GM20431 (cell line): ENCODE results near the gene BPI.
"Not testable (repeated sequence)": the region's sequence is repeated elsewhere in the genome, so short reads cannot be mapped to it uniquely, and the experiment has no call there.

Experiments
- in situ Hi-C: fragments of 300-500 bp; cut with MseI, MboI; formaldehyde crosslinking; loops from one replicate; pipeline ENCODE4 v1.15.0; 2020; ENCODE audit warnings: low sequenced_read_pairs; ENCODE audit not compliant: unreplicated experiment

Gene BPI

DNA sequence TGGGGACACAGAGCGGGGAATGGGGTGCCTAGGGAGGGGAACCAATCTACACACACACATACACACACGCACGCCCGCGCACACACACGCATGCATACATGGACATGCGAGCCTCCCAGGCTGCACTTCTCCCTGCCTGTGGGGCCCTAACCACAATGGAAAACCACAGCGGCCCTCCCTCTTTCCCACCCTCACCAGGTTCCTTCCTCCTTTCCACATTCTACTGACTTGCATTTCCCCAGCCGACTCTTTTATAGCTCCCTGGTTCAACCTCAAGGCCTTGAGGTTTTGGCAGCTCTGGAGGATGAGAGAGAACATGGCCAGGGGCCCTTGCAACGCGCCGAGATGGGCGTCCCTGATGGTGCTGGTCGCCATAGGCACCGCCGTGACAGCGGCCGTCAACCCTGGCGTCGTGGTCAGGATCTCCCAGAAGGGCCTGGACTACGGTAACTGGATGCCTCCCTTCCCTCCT is at the start of gene BPI:
TSS of gene BPI (plus strand) at position 249 of the 472 bp plus-strand sequence. CDS start at position 317, 68 bp downstream.
- in situ Hi-C loops, result no loop called here

DNA sequence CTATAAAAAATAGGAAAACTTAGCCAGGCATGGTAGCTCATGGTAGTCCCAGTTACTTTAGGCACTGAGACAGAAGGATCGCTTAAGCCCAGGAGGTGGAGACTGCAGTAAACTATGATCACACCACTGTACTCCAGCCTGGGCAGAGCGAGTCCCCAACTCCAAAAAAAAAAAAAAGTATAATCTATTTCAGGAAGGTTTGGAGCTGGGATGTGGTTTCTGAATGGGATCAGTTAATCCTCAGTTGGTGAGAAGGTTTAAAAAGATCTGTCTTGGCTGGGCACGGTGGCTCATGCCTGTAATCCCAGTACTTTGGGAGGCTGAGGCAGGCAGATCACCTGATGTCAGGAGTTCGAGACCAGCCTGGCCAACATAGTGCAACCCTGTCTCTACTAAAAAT is 49.3 kb upstream of the BPI start:
- in situ Hi-C loops, result not testable (repeated sequence)

DNA sequence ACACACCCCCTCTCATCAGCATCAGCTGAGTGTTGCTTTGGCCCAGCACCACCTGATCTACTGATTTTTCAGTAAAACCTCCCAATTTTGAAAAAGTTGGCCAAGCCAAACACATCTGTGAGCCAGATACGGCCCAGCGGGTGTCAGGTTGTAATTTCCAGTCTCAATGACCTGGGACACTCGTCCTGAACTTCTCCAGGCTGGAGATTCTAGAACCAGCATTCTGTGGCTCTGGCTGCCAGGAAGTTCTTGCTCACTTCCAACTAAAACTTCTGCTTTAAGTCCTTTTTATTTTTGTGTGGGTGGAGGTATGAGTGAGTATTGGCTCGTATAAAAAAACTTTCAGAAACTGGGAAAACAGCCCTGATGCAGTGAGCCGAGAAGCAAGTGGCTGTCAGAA is 48.6 kb upstream of the BPI start:
- in situ Hi-C loops, result no loop called here

DNA sequence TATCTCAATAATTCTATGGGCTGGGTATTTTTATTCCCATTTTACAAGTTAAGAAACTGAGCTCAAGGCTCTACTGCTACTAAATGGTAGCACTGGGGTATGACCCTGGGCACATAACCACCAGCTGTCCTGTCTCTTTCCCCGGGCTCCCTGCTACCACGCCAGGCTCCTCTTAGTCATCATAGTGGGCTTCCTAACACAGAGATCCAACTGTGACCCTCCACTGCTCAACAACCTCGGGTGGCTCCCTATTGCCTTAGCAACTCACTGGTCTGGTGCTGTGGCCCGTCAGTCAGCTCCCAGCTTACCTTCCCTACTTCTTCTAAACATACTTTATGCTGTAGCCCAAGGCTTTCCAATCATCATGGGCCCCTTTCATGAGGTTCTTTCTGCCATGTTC is 47.9 kb upstream of the BPI start:
- in situ Hi-C loops, result no loop called here

DNA sequence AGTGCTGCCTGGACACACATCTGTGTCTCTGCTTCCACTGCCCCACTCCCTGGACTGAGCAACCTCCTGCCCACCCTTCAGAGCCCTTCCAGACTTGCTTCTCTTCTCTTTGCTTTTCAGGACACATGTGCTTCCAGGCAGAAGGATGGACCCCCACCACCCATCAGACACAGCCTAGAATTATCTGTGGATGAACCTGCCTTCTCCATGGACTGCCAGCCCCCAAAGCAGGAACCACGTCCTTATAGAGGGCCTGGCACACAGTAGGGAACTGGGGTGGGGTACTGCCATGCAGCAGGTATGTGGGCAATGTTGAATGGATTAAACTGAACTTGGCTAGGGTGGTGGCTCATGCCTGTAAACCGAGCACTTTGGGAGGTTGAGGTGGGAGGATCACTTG is 47.0 kb upstream of the BPI start:
- in situ Hi-C loops, result no loop called here

DNA sequence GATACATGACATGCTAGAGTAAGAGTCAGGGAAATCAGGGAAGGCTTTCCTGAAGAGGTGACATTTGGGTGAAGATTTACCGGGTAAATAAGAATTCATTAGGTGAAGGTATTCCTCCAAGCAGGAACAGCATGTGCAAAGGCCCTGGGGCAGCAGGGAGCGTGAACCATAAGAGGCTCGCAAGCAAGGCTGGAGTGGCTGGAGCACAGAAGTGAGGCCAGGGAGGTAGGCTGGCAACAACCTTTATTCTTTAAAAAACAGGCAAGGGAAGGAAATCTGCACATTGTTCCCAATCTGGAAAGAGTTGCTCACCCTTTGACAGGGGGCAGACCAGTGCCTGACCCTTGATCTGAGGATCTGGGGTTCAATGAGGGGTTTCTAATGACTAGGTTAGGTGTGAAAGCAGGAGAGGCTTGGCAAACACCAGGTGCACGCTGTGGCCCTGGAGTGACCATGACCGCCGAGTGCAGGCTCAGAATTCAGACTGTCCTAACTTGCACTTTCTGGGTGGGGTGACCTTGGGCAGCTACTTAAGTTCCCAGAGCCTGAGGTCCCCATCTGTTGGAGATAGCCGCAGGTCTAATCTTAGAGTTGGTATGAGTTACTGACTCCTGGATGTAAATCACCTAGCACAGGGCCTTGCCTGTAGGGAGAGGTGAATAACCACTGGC is 45.3 kb upstream of the BPI start:
- in situ Hi-C loops, result no loop called here

DNA sequence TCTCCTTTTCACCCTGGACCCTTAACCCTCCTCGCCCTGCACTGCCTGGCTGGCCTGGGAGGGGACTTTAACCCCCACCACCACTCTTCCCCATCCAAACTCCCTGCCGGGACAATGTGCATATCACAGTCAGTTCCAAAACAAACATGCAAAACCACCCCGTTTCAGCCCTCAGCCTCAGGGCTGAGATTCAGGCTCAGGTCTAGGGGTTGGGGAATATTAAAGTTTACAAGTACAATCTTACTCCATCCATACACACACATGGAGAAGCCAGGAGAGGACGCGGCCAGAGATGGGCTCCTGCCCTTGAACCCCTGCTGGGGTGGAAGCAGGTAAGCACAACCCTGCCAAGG is 44.0 kb upstream of the BPI start:
- in situ Hi-C loops, result no loop called here

DNA sequence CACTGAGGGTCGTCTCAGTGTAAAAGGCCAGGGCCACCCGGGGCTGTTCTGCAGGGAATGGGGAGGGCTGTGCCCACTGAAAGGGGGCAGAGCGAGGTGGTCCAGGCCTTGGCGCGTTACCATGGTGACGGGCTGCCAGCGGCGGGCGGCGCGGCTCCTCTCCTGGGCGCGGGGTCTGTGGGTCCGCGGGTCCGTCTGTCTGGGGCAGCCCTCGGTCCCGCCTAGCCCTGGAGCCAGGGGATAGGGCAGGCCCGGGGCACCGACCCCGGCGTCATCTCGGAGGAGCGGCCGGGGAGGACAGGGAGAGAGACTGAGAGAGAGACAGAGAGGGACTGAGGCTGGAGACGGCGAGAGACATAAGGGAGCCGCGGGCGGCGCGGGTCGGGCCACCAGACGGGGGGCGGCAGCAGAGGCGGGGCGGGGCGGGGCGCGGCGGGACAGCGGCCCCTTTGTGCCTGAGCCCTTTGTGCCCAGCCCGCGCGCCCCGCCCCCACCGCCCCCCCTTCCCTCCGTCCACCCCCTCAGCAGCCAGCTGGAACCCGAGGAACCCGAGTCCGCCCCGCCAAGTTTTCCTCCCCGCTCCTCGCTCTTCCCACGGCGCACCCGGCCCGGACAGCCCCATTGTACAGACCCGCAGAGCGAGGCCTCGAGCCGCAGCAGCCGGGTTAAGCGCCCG is 43.4 kb upstream of the BPI start, which contains the start of gene KIAA1755:
TSS of gene KIAA1755 (minus strand) at position 358 of the 676 bp plus-strand sequence. CDS start at position 123, 235 bp downstream.
- in situ Hi-C loops, result no loop called here

DNA sequence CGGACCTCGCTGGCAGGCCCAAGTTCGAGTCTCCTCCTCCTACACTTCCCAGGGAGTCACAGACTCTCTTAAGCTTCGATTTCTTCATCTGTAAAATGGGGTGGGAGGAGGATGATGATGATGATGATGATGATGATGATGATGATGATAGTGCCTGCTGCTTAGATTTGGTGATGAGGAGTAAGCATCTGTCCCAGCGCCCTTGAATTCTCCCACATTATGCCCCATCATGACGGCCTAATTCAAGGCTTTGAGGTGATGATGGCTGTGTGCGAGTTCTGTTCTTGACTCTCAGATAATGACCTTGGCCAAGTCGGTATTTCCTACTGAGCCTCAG is 42.9 kb upstream of the BPI start:
- in situ Hi-C loops, result no loop called here

DNA sequence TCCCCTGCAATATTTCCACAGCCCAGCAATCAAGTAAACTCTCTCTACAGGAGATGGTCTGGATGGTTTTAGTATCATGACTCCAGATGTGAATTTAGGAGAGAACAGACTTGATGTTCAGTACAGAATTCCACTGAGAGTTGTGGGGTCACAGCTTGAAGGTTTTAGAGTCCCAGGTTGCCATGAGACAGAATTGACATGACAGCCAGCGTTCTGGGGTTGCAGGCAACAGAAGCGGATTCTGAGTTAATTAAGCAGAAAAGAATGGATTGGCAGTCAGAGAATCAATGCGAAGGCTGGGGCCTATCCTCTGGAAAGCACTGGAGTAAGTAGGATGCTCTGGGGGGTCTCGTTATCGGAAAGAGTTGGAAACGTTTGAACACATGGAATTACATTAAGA is 41.0 kb upstream of the BPI start:
- in situ Hi-C loops, result no loop called here

DNA sequence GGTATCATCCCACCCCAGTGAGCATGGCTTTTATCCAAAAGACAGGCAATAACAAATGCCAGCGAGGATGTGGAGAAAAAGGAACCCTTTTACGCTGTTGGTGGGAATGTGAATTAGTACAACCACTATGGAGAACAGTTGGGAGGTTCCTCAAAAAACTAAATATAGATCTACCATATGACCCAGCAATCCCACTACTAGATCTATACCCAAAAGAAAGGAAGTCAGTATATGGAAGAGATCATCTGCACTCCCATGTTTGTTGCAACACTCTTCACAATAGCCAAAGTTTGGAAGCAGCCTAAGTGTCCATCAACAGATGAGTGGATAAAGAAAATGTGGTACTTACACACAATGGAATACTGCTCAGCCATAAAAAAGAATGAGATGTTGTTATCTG is 37.5 kb upstream of the BPI start:
- in situ Hi-C loops, result no loop called here

DNA sequence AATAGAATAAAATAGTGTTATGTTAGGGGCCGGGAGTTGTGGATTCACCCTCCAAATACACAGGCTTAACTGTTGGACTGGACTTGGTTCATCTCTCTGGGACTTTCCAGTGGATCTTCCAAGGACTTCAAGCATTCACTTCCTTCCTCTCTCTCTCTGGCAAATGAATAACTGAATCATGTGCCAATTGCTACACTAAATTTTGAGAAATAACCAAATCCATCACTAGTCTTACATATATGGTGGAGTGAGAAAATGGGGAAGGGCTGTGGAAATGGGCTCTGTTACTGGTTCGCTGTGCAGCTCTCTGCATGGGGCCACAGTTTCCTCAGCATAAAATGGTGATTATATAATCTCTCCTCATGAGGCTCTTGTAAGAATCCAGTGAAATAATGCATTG is 36.7 kb upstream of the BPI start:
- in situ Hi-C loops, result no loop called here

DNA sequence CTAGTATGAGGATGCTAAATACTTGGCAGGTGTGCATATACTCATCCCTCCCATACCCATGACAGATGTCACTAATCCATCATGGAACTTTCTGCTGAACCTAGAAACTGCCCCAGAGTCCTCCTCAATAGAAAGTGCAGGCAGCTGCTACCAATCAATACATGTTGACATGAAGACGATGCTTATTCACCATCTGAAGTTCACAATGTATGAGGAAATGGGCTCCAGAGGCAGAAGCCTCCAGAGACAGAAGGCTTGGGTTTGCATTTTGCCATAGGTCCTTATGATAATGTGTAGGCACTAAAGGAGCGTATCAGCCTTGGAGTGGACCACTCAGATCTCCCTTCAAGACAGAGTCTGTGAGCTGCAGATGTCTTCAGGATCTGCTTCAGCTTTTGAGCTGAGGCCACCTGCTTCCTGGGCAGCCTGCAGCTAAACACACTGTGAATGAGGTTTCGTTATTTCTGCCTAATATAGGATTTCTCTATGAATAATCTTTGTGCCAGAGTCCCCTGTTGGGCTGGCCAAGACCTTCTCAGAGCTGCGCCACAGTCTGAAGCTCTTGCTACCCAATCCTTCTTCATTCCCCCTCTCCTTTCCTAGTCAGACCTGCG is 35.9 kb upstream of the BPI start:
- in situ Hi-C loops, result no loop called here

DNA sequence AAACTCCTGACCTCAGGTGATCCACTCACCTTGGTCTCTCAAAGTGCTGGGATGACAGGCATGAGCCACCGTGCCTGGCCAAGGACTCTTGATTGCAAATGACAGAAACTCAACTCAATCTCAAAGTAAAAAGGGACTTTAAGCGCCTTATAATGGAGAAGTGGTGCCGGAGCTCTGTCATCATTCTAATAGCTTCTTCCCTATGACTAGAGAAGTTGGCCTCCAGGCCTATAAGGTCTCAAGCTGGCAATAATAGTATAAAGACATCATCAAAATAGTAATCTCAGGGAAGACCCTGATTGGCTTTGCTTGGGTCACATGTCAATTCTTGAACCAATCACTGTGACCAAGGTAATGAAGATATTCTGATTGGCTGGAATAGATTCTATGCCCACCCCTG is 34.9 kb upstream of the BPI start:
- in situ Hi-C loops, result no loop called here

DNA sequence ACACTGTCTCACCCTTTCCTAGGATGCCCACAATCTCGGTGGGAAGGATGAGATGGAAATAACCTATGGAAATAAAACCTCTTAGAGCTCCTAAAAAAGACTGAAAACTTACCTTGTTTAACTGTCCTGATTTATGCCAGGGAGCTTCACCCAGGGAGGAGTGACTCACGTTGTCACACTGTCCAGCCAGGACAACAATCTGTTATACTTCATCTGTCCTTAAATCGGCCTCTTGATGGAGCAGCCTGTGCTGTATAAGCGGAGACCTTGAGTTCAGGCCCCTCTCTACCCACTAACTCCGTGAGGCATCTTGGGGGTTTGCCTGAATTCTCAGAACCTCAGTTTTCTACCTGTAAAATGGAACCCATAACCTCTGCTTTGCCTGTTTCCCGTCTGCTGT is 34.2 kb upstream of the BPI start:
- in situ Hi-C loops, result no loop called here

DNA sequence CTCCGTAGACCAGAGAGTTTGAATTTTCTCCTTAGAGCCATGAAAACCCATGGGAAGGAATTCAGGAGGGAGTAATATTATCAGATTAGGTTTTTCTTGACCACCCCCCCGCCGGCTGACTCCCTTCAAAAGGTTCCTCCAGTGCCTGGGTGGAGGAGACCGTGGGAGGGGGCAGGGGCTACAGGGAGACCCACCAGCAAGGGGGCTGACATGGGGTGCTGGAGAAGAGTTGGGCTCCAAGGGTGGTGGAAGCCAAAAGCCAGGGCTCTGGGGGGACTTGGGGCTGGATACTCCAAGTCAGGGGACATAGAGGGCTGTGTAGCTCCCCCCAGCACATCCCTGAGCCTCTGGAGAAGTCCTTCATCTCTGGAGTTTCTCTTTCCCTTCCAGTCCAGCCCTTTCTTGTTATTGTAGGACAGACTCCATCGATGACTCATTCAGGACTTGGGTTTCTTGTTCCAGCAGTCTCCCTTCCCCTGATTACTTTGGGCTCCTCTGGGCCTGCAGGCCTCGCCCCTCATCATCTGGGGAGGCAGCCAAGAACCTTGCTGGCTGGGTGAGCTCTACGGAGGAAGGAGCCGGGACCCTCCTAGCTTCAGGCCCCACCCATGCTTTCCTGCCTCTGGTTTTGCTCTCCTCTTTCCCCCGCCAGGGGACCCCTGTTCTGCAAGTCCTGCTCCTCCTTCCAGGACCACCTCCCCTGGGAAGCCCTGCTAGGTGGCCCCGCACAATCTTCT is 32.9 kb upstream of the BPI start:
- in situ Hi-C loops, result no loop called here

DNA sequence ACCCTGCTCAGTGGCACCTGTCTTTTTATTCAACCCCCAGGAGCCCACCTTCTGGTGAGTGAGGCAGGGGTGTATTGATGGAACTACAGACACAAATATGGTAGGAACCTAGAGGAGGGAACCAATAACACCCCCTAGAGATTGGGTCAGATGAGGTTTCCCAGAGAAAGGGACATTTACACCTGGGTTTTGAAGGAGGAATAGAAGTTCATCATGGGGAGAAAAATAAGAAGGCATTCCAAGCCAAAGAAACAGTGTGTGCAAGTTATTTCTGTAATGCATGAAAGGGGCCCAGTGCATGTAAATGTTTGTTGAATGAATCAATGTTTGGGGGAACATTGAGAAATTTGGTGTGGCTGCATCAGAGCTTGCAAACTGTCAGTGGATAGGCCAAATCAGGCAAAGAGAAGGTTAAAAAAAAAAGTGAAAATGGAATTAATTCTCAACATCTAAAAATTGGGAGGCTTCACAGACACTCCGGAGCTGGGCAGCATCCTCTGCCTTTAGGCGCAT is 32.3 kb upstream of the BPI start:
- in situ Hi-C loops, result no loop called here

DNA sequence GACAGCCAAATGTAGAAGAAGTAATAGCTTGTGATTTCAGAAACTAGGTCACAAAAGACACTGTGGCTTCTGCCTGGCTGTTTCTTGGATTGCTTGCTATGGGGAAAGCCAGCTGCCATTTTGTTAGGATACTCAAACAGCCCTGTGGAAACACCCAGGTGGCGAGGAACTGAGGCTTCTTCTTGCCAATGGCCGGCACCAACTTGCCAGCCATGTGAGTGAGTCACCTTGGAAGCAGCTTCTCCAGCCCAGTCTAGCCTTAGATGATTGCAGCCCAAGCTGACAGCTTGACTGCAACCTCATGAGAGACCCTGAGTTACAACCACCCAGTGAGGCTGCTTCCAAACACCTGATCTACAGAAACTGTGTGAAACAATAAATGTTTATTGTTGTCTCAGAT is 31.6 kb upstream of the BPI start:
- in situ Hi-C loops, result no loop called here

DNA sequence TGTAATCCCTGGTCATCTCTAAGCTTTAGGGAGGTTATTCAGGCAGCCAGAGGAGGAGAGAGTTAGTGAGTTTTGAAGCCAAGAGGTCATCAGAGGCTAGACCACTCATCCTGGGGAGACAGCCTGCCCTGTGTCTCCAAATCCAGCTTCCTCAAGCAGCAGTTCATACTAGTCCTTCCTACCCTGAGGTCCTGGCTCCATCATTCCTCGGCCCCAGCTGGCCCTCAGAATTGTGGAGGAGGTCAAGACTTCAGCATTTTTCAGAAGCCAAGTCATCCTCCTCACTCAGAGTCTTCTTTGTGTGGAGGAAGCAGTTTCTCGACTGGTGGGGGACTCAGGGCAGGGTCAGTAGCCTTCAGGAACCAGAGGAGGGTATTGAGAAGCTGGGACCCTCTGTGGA is 31.0 kb upstream of the BPI start:
- in situ Hi-C loops, result no loop called here

DNA sequence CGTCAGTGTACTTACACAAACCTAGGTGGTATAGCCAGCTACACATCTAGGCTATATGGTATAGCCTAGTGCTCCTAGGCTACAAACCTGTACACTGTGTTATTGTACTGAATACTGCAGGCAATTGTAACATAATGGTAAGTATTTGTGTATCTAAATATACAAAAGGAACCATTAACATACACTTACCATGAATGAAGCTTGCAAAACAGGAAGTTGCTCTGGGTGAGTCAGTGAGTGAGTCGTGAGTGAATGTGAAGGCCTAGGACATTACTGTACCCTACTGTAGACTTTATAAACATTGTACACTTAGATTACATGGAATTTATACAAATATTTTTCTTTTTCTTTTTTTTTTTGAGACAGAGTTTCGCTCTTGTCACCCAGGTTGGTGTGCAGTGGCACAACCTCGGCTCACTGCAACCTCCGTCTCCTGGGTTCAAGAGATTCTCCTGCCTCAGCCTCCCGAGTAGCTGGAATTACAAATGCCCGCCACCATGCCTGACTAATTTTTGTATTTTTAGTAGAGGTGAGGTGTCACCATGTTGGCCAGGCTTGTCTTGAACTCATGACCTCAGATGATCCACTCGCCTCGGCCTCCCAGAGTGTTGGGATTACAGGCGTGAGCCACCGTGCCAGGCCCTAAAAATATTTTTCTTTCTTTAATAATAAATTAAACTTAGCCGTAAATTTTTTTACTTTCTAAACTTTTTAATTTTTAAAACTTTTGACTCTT is 28.0 kb upstream of the BPI start:
- in situ Hi-C loops, result no loop called here
